ENCODE measurements around the gene TMEM143. TPM values are rescaled to one million over a fixed set of nuclear protein-coding genes. Genes with fewer than 3 reads are reported as not detected.

Gene TMEM143
- total and polyA plus RNA-seq, 5 donors from 2014 or later, result 1.9 to 9.3 (median 4.9) TPM

DNA sequence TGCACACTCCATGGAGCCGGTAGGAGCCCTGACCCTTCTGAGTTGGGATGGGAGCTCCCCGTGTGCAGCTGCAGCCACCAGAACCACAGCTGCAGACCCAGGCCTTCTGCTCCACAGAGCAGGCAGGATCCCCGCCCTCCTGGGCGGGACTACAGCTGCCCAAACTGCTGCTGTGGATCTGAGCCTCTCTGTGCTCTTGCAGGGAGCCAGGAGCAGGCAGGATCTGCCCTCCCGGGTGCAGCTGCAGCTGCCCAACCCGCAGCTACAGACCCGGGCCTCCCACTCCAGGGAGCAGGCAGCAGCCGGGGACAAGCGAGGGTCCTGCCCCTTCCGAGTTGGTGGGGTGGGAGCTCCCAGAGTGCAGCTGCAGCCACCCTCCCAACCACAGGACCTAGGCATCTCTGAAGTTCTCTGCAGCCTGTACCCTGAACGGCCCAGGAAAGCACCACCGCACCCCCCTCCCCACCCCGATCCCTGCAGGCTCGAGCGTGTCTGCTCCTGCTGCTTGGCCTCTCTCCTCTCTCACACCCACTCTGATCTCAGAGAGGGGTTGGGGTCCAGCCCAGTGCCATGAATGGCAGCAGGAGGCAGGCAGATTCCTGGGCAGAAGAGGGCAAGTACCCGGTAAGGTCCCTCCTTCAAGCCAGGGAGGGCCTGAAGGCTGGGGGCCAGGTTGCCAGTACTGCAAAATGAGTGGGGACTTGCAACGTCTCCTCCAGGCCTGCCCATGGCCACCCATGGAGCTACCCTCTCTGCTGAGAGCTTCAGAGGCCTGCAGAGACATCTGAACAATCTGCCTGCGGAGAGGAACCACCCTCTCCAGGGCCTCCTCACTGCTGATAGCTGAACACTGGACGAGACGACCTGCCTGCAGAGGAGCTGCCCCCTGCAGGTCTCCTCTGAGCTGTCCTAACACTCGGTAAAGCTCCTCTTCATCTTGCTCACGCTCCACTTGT is 54.8 kb downstream of the TMEM143 start:
- Histone ChIP-seq H3K4me3 (ENCODE audit: low read depth, low read length) (no peak overlapping the region), H3K36me3 (ENCODE audit: control insufficient read depth, insufficient read depth, low read length) (no peaks in the 10 kb centered on the region), H3K27ac (ENCODE audit: insufficient read depth, low read length, poor library complexity, severe bottlenecking) (no peak overlapping the region), H3K27me3 (ENCODE audit: control insufficient read depth, insufficient read depth, low read length) (no peaks in the 10 kb centered on the region), H3K4me1 (ENCODE audit: control insufficient read depth, insufficient read depth, low read length, poor library complexity, severe bottlenecking) (no peaks in the 10 kb centered on the region), H3K9me3 (ENCODE audit: control insufficient read depth in 2 of 2, low read length in 2 of 2) (no peaks in the 10 kb centered on the region)
- H3K27ac Mint-ChIP-seq, result no peak overlapping the region
- peaks cover 5% of the 10 kb centered on the region for H3K27me3 Mint-ChIP-seq
- H3K4me1 Mint-ChIP-seq, result peaks cover 0 to 4% (median 0%) of the 10 kb centered on the region in 4 donors
- peaks cover 0 to 3% (median 0%) of the 10 kb centered on the region in 7 donors for H3K9me3 Mint-ChIP-seq
- H3K4me3 Mint-ChIP-seq, result no peak overlapping the region
- no peaks in the 10 kb centered on the region for H3K36me3 Mint-ChIP-seq
- DNase-seq (no peak), ATAC-seq (ENCODE audit: low read depth in 2 of 2) (no peak)

DNA sequence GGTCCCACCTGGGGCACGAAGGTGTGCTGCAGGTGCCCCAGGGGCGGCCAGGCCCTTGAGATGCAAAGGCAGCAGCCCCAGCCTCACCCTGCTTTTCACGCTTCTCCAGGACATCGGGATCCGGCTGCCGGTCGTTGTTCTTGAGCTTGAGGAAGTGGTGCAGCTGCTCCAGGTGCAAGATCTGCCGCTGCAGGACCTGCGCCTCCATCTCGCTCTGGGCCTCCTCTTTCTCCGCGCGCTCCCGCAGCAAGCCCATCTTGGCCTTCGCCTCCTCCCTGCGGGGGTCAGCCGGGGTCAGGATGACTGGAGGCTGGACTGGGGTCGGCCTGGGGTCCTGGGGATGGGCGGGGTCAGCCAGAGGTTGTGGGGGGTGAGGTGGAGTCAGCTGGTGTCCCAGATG is 59.9 kb downstream of the TMEM143 start:
- peaks cover 0 to 2% (median 0%) of the 10 kb centered on the region in 7 donors for H3K9me3 Mint-ChIP-seq
- DNase-seq, result no peak
- H3K36me3 Mint-ChIP-seq, result no peaks in the 10 kb centered on the region
- H3K27ac Mint-ChIP-seq, result no peak overlapping the region
- Histone ChIP-seq H3K36me3 (ENCODE audit: control insufficient read depth, insufficient read depth, low read length) (no peaks in the 10 kb centered on the region), H3K27me3 (ENCODE audit: control insufficient read depth, insufficient read depth, low read length) (no peaks in the 10 kb centered on the region), H3K4me1 (ENCODE audit: control insufficient read depth, insufficient read depth, low read length, poor library complexity, severe bottlenecking) (no peaks in the 10 kb centered on the region), H3K27ac (ENCODE audit: insufficient read depth, low read length, poor library complexity, severe bottlenecking) (no peak overlapping the region), H3K9me3 (ENCODE audit: control insufficient read depth in 2 of 2, low read length in 2 of 2) (no peaks in the 10 kb centered on the region), H3K4me3 (ENCODE audit: low read depth, low read length) (no peak overlapping the region)
- H3K4me1 Mint-ChIP-seq, result no peaks in the 10 kb centered on the region
- no peak for ATAC-seq (ENCODE audit: low read depth in 2 of 2)
- H3K4me3 Mint-ChIP-seq, result no peak overlapping the region
- peaks cover 8% of the 10 kb centered on the region for H3K27me3 Mint-ChIP-seq

DNA sequence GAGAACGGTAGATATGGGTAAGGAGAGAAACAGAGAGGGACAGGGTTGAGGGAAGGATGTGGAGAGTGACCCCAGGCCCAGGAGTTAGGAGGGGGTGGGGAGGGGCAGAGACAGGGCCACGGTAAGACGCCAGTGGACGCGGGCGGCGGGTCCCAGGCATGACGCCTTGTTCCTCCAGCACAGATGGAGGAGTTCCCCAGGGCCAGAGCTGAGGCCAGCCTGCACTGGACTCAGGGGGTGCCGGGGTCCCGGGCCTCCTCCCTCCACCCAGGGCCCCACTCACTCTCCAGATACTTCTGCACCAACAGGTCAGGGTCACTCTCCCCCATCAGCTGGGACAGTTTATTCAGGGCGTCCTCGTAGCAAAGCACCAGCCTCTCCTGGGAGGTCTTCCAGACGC is 60.4 kb downstream of the TMEM143 start:
- no peaks in the 10 kb centered on the region for H3K36me3 ChIP-seq (ENCODE audit: control insufficient read depth, insufficient read depth, low read length)
- no peak overlapping the region for H3K4me3 Mint-ChIP-seq
- H3K4me3 ChIP-seq (ENCODE audit: low read depth, low read length), result no peak overlapping the region
- peaks cover 0 to 2% (median 0%) of the 10 kb centered on the region in 7 donors for H3K9me3 Mint-ChIP-seq
- no peaks in the 10 kb centered on the region for H3K4me1 Mint-ChIP-seq
- H3K27ac Mint-ChIP-seq, result no peak overlapping the region
- DNase-seq (no peak), ATAC-seq (ENCODE audit: low read depth in 2 of 2) (no peak)
- H3K27me3 Mint-ChIP-seq, result peaks cover 10% of the 10 kb centered on the region
- no peak overlapping the region for H3K27ac ChIP-seq (ENCODE audit: insufficient read depth, low read length, poor library complexity, severe bottlenecking)
- no peaks in the 10 kb centered on the region for H3K36me3 Mint-ChIP-seq
- no peaks in the 10 kb centered on the region for H3K4me1 ChIP-seq (ENCODE audit: control insufficient read depth, insufficient read depth, low read length, poor library complexity, severe bottlenecking)
- H3K27me3 ChIP-seq (ENCODE audit: control insufficient read depth, insufficient read depth, low read length), result no peaks in the 10 kb centered on the region
- H3K9me3 ChIP-seq (ENCODE audit: control insufficient read depth in 2 of 2, low read length in 2 of 2), result no peaks in the 10 kb centered on the region

DNA sequence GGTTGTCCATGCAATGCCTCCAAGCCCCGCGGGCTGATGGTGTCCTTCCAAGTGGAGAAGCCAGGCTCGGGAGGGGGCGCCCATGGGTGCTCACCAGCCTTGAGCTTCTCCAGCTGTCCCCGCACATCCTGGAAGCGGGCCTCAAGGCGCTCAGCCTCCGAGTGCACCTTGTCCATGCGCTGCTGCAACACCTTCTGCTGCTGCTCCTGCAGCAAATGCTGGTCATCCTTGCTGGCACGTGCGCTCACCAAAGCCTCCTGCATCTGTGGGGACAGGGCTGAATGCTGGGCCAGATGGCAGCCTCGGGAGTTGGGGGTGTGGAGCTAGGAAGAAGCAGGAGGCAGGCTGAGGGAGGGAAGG is 61.2 kb downstream of the TMEM143 start:
- Mint-ChIP-seq H3K4me1 (no peaks in the 10 kb centered on the region), H3K27me3 (peaks cover 10% of the 10 kb centered on the region), H3K36me3 (no peaks in the 10 kb centered on the region), H3K4me3 (no peak overlapping the region), H3K9me3 (peaks cover 0 to 2% (median 0%) of the 10 kb centered on the region in 7 donors), H3K27ac (no peak overlapping the region)
- Histone ChIP-seq H3K4me1 (ENCODE audit: control insufficient read depth, insufficient read depth, low read length, poor library complexity, severe bottlenecking) (no peaks in the 10 kb centered on the region), H3K36me3 (ENCODE audit: control insufficient read depth, insufficient read depth, low read length) (no peaks in the 10 kb centered on the region), H3K9me3 (ENCODE audit: control insufficient read depth in 2 of 2, low read length in 2 of 2) (no peaks in the 10 kb centered on the region), H3K27ac (ENCODE audit: insufficient read depth, low read length, poor library complexity, severe bottlenecking) (no peak overlapping the region), H3K4me3 (ENCODE audit: low read depth, low read length) (no peak overlapping the region), H3K27me3 (ENCODE audit: control insufficient read depth, insufficient read depth, low read length) (no peaks in the 10 kb centered on the region)
- ATAC-seq (ENCODE audit: low read depth in 2 of 2) (no peak), DNase-seq (no peak)

DNA sequence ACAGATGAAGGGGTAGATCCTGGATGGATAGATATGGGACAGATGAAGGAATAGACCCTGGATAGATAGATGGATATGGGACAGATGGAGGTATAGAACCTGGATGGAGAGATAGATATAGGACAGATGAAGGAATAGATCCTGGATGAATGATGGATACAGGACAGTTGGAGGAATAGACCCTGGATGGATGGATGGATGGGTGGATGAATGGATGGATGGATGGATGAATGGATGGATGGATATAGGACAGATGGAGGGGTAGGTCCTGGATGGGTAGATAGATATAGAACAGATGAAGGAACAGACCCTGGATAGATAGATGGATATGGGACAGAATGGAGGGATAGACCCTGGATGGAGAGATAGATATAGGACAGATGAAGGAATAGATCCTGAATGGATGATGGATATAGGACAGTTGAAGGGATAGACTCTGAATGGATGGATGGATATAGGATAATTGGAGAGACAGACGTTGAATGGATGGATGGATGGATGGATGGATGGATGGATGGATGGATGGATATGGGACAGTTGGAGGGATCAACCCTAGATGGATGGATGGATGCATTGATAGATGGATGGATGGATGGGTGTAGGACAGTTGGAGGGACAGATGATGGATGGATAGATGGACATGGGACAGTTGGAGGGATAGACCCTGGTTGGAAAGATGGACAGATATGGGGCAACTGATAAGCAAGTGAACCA is 61.7 kb downstream of the TMEM143 start:
- Histone ChIP-seq H3K9me3 (ENCODE audit: control insufficient read depth in 2 of 2, low read length in 2 of 2) (no peaks in the 10 kb centered on the region), H3K4me3 (ENCODE audit: low read depth, low read length) (no peak overlapping the region), H3K27ac (ENCODE audit: insufficient read depth, low read length, poor library complexity, severe bottlenecking) (no peak overlapping the region), H3K27me3 (ENCODE audit: control insufficient read depth, insufficient read depth, low read length) (no peaks in the 10 kb centered on the region), H3K4me1 (ENCODE audit: control insufficient read depth, insufficient read depth, low read length, poor library complexity, severe bottlenecking) (no peaks in the 10 kb centered on the region), H3K36me3 (ENCODE audit: control insufficient read depth, insufficient read depth, low read length) (no peaks in the 10 kb centered on the region)
- DNase-seq (no peak), ATAC-seq (ENCODE audit: low read depth in 2 of 2) (no peak)
- Mint-ChIP-seq H3K27ac (no peak overlapping the region), H3K9me3 (peaks cover 0 to 2% (median 0%) of the 10 kb centered on the region in 7 donors), H3K4me3 (no peak overlapping the region), H3K27me3 (peaks cover 10% of the 10 kb centered on the region), H3K4me1 (no peaks in the 10 kb centered on the region), H3K36me3 (no peaks in the 10 kb centered on the region)

DNA sequence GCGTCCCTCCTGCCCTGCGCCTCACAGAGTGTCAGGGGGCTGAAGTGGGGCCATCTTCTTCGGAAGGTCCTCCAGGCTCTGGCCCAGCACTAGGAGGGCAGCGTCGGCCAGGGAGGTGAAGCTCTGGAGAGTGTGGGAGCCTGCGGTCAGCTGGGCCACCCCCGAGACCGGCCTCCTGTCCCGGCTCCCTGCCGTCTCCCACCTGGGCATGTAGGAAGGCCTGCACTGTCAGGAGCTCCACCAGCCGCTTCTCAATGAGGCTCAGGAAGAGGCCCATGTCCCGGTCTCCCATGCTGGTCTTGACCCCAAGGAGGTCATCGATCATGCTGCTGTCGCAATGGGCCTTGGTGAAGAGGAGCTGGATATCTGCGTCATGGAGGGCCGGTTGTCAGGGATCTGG is 65.8 kb downstream of the TMEM143 start:
- Histone ChIP-seq H3K27me3 (ENCODE audit: control insufficient read depth, insufficient read depth, low read length) (no peaks in the 10 kb centered on the region), H3K4me3 (ENCODE audit: low read depth, low read length) (no peak overlapping the region), H3K9me3 (ENCODE audit: control insufficient read depth in 2 of 2, low read length in 2 of 2) (no peaks in the 10 kb centered on the region), H3K36me3 (ENCODE audit: control insufficient read depth, insufficient read depth, low read length) (no peaks in the 10 kb centered on the region), H3K27ac (ENCODE audit: insufficient read depth, low read length, poor library complexity, severe bottlenecking) (no peak overlapping the region), H3K4me1 (ENCODE audit: control insufficient read depth, insufficient read depth, low read length, poor library complexity, severe bottlenecking) (no peaks in the 10 kb centered on the region)
- no peak for DNase-seq
- no peak overlapping the region for H3K4me3 Mint-ChIP-seq
- H3K4me1 Mint-ChIP-seq, result no peaks in the 10 kb centered on the region
- H3K36me3 Mint-ChIP-seq, result no peaks in the 10 kb centered on the region
- no peak for ATAC-seq (ENCODE audit: low read depth in 2 of 2)
- H3K27ac Mint-ChIP-seq, result no peak overlapping the region
- no peaks in the 10 kb centered on the region for H3K9me3 Mint-ChIP-seq
- peaks cover 5% of the 10 kb centered on the region for H3K27me3 Mint-ChIP-seq

DNA sequence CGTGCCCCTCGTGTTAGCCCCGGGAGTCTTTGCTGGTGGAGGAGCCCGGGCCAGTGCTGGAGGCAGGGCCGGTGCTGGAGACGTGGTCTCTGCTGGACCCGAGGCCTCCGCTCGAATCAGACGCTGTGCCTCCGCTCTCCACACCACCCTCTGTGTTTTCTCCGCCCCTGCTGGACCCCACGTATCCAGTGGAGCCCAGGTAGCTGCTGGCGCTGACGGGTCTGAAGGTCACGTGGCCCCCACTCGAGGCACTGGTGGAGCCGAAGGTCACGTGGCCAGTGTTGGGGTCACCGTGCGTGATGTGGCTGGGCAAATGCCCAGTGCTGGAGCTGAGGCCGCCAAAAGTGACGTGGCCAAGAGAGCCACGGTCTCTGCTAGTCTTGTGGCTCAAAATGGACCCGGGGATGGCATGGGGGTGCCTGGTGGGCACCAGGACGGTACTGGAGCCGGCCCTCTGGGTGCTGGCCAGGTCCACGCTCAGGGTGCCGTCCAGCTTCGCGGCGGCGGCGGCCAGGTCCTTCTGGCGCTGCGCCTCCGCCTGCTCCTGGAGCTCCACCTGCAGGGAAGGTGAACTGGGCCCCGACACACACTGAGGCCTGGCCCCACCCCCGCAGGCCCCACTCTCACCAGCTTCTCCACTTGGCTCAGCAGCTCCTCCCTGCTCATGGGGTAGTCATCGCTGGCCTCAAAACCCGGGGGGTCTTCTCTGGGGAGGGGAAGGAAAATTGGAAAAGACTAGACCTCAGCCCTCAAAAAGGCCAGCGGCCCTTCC is 66.6 kb downstream of the TMEM143 start:
- no peak overlapping the region for H3K4me3 ChIP-seq (ENCODE audit: low read depth, low read length)
- H3K27me3 Mint-ChIP-seq, result peaks cover 5% of the 10 kb centered on the region
- ATAC-seq (ENCODE audit: low read depth in 2 of 2) (no peak), DNase-seq (no peak)
- no peaks in the 10 kb centered on the region for H3K4me1 Mint-ChIP-seq
- no peak overlapping the region for H3K27ac Mint-ChIP-seq
- no peaks in the 10 kb centered on the region for H3K36me3 ChIP-seq (ENCODE audit: control insufficient read depth, insufficient read depth, low read length)
- H3K36me3 Mint-ChIP-seq, result no peaks in the 10 kb centered on the region
- no peak overlapping the region for H3K27ac ChIP-seq (ENCODE audit: insufficient read depth, low read length, poor library complexity, severe bottlenecking)
- H3K9me3 Mint-ChIP-seq, result no peaks in the 10 kb centered on the region
- H3K4me3 Mint-ChIP-seq, result no peak overlapping the region
- no peaks in the 10 kb centered on the region for H3K4me1 ChIP-seq (ENCODE audit: control insufficient read depth, insufficient read depth, low read length, poor library complexity, severe bottlenecking)
- no peaks in the 10 kb centered on the region for H3K27me3 ChIP-seq (ENCODE audit: control insufficient read depth, insufficient read depth, low read length)
- H3K9me3 ChIP-seq (ENCODE audit: control insufficient read depth in 2 of 2, low read length in 2 of 2), result no peaks in the 10 kb centered on the region

Data from CD4-positive, CD25-positive, alpha-beta regulatory T cell (primary cell).